Kidney epithelial cell (primary cell): ENCODE data around the gene PALLD. TPM values are rescaled to one million over a fixed set of nuclear protein-coding genes. Genes with fewer than 3 reads are reported as not detected.

Source experiments
- DNase-seq: peaks from one replicate; pipeline ENCODE4 v3.0.0-alpha.2; 2010; ENCODE audit warnings: low read depth
- H3K27me3 ChIP-seq: 2 replicates; pipeline ENCODE4 v1.6.0; 2011; ENCODE audit warnings: low read length; ENCODE audit not compliant: control insufficient read depth, insufficient read depth
- H3K36me3 ChIP-seq: 2 replicates; pipeline ENCODE4 v1.5.1; 2011; ENCODE audit warnings: low read length; ENCODE audit not compliant: control insufficient read depth, insufficient read depth
- H3K4me3 ChIP-seq: 2 replicates; pipeline ENCODE4 v1.5.1; 2011; ENCODE audit warnings: low read depth, mild to moderate bottlenecking, control low read depth, low read length
- total RNA-seq: library from RNA; depleted of rRNA; stranded (reverse); fragments of >200 nt; gene quantifications from 2 replicates; pipeline ENCODE4 v1.2.3, GENCODE V29; 2015
- TF ChIP-seq, protein P1 (sequence below): IDR thresholded peaks from 2 replicates; pipeline ENCODE4 v1.5.1; 2011; ENCODE audit warnings: mild to moderate bottlenecking, moderate library complexity, low read length, control low read depth, inconsistent platforms; ENCODE audit not compliant: insufficient read depth, poor library complexity, severe bottlenecking

PALLD gene
- total RNA-seq, 1 donor from 2014 or later: 77.4 TPM

- H3K36me3 ChIP-seq: no peaks in the 10 kb centered on the region
- no peak overlapping the region for H3K4me3 ChIP-seq
- no peaks in the 10 kb centered on the region for H3K27me3 ChIP-seq
- TF ChIP-seq, protein P1, sequence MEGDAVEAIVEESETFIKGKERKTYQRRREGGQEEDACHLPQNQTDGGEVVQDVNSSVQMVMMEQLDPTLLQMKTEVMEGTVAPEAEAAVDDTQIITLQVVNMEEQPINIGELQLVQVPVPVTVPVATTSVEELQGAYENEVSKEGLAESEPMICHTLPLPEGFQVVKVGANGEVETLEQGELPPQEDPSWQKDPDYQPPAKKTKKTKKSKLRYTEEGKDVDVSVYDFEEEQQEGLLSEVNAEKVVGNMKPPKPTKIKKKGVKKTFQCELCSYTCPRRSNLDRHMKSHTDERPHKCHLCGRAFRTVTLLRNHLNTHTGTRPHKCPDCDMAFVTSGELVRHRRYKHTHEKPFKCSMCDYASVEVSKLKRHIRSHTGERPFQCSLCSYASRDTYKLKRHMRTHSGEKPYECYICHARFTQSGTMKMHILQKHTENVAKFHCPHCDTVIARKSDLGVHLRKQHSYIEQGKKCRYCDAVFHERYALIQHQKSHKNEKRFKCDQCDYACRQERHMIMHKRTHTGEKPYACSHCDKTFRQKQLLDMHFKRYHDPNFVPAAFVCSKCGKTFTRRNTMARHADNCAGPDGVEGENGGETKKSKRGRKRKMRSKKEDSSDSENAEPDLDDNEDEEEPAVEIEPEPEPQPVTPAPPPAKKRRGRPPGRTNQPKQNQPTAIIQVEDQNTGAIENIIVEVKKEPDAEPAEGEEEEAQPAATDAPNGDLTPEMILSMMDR: no peak
- no peak for DNase-seq
Measured at GRCh38 chr4:168731706-168732414, 235.0 kb downstream of the PALLD start.

DNA sequence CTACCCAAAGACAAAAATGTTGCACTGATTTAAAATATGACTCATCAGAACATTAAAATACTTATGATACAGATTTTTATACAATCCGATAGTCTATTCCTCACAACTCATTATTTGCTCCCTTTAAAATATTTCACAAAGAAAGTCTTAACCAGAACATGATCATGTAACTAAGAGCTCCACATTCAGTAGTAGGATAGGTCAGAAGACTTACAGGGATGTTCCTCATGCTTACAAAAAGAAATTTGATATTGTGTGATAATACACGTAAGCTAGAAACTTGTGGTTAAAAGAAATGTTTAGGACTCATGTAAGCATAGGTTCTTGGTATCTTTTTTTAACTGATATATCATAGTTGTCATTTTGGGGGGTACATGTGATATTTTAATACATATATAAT is 235.9 kb downstream of the PALLD start:
- no peak for DNase-seq
- H3K4me3 ChIP-seq: no peak overlapping the region
- H3K36me3 ChIP-seq: no peaks in the 10 kb centered on the region
- no peaks in the 10 kb centered on the region for H3K27me3 ChIP-seq
- TF ChIP-seq, protein P1: no peak

DNA sequence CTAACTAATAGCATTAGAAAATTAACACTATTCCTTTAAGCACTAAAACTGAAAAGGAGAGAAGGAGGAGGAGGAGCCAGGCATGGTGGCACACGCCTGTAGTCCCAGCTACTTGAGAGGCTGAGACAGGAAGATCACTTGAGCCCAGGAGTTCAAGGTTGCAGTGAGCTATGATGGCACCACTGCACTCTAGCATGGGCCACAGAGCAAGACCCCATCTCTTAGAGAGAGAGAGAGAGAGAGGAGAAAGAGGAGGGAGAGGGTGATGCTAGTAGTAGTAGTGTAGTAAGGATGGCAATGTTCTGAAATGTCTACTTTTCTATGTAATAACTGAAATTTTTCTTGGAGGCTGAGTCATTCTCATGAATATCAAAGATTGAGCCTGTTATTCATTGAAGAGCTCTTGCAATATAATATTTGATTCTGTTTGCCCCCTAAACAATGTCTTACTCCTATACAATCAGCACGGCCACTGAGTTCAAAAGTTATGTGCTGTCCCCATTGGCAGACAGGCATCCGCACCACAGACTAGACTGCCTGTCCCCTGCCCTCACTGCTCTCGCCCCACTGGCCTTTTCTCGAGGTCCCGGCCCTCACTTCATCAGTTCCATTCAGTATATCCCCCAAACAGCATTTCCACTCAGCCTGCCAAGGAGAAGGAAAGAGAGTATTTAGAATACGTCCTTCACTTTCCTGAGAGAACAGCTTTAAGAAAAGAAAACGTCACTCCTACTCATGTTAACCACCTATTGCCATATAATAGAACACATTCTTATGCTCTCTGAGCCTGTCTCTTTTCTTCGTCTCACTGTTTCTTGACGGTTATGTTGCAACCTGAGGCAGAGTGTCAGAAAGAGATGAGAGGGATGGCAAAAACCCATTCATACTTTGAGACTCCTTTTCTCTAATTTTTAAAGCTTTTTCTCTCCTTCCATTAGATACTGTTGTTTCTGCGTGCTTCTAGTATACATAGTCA is 238.1 kb downstream of the PALLD start:
- TF ChIP-seq, protein P1: no peak

GRCh38 chr4:168735735-168736134 is 238.9 kb downstream of the PALLD start:
- H3K4me3 ChIP-seq: no peak overlapping the region
- no peaks in the 10 kb centered on the region for H3K36me3 ChIP-seq
- H3K27me3 ChIP-seq: no peaks in the 10 kb centered on the region
- no peak for DNase-seq
- TF ChIP-seq, protein P1: no peak

More for the DNA sequence above, 238.1 kb downstream of the PALLD start:
- Histone ChIP-seq H3K36me3 (no peaks in the 10 kb centered on the region), H3K27me3 (no peaks in the 10 kb centered on the region), H3K4me3 (no peak overlapping the region)
- no peak for DNase-seq

DNA sequence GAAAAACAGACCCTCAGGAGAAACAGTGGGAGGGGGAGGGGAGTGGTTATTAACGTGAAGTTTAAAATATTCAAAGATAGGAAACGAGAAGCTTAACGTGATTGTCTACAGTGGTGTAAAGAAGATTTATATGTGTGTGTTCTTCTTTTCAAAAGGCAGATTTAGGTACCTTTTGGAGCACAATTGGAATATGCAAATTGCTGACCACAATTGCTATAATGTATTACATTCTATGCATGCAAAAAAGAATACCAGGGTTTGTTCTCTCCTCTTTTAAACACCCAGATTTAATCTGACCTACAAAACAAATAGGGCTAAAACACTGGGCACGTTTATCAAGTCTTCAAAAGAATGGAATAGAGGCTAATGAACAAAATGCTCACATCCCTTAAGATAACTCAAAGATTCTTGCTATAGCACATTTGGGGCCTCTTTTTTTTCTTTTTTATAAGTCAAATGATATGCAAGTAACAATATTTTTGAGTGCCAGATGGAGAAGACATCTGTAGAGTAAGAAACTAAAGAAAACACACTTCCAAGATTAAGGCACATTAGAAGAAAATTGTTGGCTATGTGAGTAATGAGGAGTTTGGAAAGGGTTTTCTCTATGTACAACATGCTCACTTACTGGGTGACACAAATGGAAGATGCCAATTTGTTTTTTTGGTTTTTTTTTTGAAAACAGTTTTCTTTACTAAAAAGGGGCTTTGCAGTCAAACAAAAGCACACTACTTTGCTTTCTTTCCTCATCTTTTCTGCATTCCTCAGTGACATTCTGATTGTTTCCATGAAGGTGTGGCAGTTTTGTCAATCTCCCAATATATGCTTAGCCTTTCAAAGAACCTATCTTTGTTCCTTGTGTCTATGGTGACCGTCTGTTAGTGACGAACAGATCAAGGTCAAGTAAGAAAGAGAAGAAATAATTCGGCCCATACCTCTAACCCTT is 240.3 kb downstream of the PALLD start:
- Histone ChIP-seq H3K4me3 (no peak overlapping the region), H3K27me3 (no peaks in the 10 kb centered on the region), H3K36me3 (no peaks in the 10 kb centered on the region)
- TF ChIP-seq, protein P1: no peak
- no peak for DNase-seq
